GM23338 (cell line): ENCODE measurements around the gene UBE2D1. TPM values are rescaled to one million over a fixed set of nuclear protein-coding genes. Genes with fewer than 3 reads are reported as not detected.

ENCODE experiments used
- ATAC-seq: fragments of 200-7000 bp; cut with Tn5 transposase; 3 replicates; pipeline ENCODE4 v1.9.1; 2020
- DNase-seq: peaks from one replicate; pipeline ENCODE4 v3.0.0-alpha.2; 2015; ENCODE audit warnings: low spot score
- H2AFZ ChIP-seq: fragments of 200-600 bp; sonication (generic); 2 replicates; pipeline ENCODE4 v1.8.0; 2016; ENCODE audit warnings: antibody characterized with exemption, mild to moderate bottlenecking, moderate library complexity
- H3F3A ChIP-seq: fragments of 200-600 bp; sonication (generic); replicated peaks from 2 replicates; pipeline ENCODE4 v1.8.0; 2017; ENCODE audit warnings: antibody characterized with exemption, mixed run types, low read depth
- H3K27ac ChIP-seq: fragments of 200-600 bp; sonication (generic); 2 replicates; pipeline ENCODE4 v1.6.1; 2016; ENCODE audit warnings: low read depth
- H3K27me3 ChIP-seq: fragments of 200-600 bp; sonication (generic); 2 replicates; pipeline ENCODE4 v1.8.0; 2016; ENCODE audit warnings: mild to moderate bottlenecking, mixed run types, moderate library complexity; ENCODE audit not compliant: insufficient read depth
- H3K36me3 ChIP-seq: fragments of 200-600 bp; sonication (generic); 2 replicates; pipeline ENCODE4 v1.8.0; 2016; ENCODE audit warnings: mild to moderate bottlenecking; ENCODE audit not compliant: insufficient read depth
- H3K4me1 ChIP-seq: fragments of 200-600 bp; sonication (generic); 2 replicates; pipeline ENCODE4 v1.8.0; 2016; ENCODE audit warnings: mild to moderate bottlenecking, moderate library complexity; ENCODE audit not compliant: insufficient read depth
- H3K4me2 ChIP-seq: fragments of 200-600 bp; sonication (generic); 2 replicates; pipeline ENCODE4 v1.7.1; 2017; ENCODE audit warnings: mixed run types
- H3K4me3 ChIP-seq: fragments of 200-600 bp; sonication (generic); 2 replicates; pipeline ENCODE4 v1.6.1; 2016; ENCODE audit warnings: mixed run types
- H3K79me2 ChIP-seq: fragments of 200-600 bp; sonication (generic); replicated peaks from 2 replicates; pipeline ENCODE4 v1.8.0; 2017; ENCODE audit warnings: mild to moderate bottlenecking; ENCODE audit not compliant: insufficient read depth
- H3K9me2 ChIP-seq: fragments of 200-600 bp; sonication (generic); 2 replicates; pipeline ENCODE4 v1.8.0; 2017; ENCODE audit not compliant: insufficient read depth
- H4K20me1 ChIP-seq: fragments of 200-600 bp; sonication (generic); replicated peaks from 2 replicates; pipeline ENCODE4 v1.8.0; 2017; ENCODE audit warnings: mild to moderate bottlenecking; ENCODE audit not compliant: insufficient read depth
- H3K27ac Mint-ChIP-seq: 2 replicates; pipeline ENCODE4 v1.8.0; 2020; ENCODE audit warnings: inconsistent platforms, mild to moderate bottlenecking, moderate library complexity, mixed read lengths
- H3K27me3 Mint-ChIP-seq: 3 replicates; pipeline ENCODE4 v1.8.0; 2022; ENCODE audit warnings: low read depth, mild to moderate bottlenecking, moderate library complexity, mixed read lengths, inconsistent platforms; ENCODE audit not compliant: insufficient read depth, poor library complexity
- H3K36me3 Mint-ChIP-seq: 3 replicates; pipeline ENCODE4 v1.8.0; 2021; ENCODE audit warnings: low read depth, mild to moderate bottlenecking, inconsistent platforms, moderate library complexity, mixed read lengths
- H3K4me1 Mint-ChIP-seq: 3 replicates; pipeline ENCODE4 v1.8.0; 2020; ENCODE audit warnings: mild to moderate bottlenecking, inconsistent platforms, mixed read lengths
- H3K4me3 Mint-ChIP-seq: 3 replicates; pipeline ENCODE4 v1.8.0; 2021; ENCODE audit warnings: moderate library complexity, mild to moderate bottlenecking, inconsistent platforms, mixed read lengths
- H3K9me3 Mint-ChIP-seq: 3 replicates; pipeline ENCODE4 v1.8.0; 2020; ENCODE audit warnings: moderate library complexity, mild to moderate bottlenecking, inconsistent platforms, mixed read lengths
- CREB1 ChIP-seq: fragments of 250-450 bp; sonication (Bioruptor Pico); IDR thresholded peaks from 2 replicates; pipeline ENCODE4 v1.5.0; 2020; ENCODE audit warnings: low read depth, mild to moderate bottlenecking, moderate library complexity
- EZH2phosphoT487 ChIP-seq: fragments of 200-600 bp; sonication (generic); IDR thresholded peaks from one replicate; pipeline ENCODE4 v1.8.1; 2018; ENCODE audit warnings: antibody characterized with exemption; ENCODE audit not compliant: unreplicated experiment
- NANOG ChIP-seq: IDR thresholded peaks from 2 replicates; pipeline ENCODE4 v1.6.1; 2016; ENCODE audit warnings: antibody characterized with exemption, borderline replicate concordance
- POLR2AphosphoS5 ChIP-seq: IDR thresholded peaks from 2 replicates; pipeline ENCODE4 v1.6.1; 2016; ENCODE audit warnings: antibody characterized with exemption, low read depth
- STAT1 ChIP-seq: IDR thresholded peaks from one replicate; pipeline ENCODE4 v1.6.1; 2016; ENCODE audit warnings: antibody characterized with exemption; ENCODE audit not compliant: unreplicated experiment
- ZNF114 ChIP-seq: fragments of 250-450 bp; sonication (Bioruptor Pico); IDR thresholded peaks from 2 replicates; pipeline ENCODE4 v1.5.0; 2020; ENCODE audit warnings: mild to moderate bottlenecking, moderate library complexity
- ZNF462 ChIP-seq: fragments of 250-450 bp; sonication (Bioruptor Pico); IDR thresholded peaks from 2 replicates; pipeline ENCODE4 v1.5.0; 2020; ENCODE audit warnings: mild to moderate bottlenecking, moderate library complexity
- polyA plus RNA-seq: library from polyadenylated mRNA; unstranded; fragments of >200 nt; fragmentation: Nextera tagmentation; extraction: Ambion mirVana; gene quantifications from 2 replicates; pipeline ENCODE4 v1.2.1, GENCODE V29; 2016
- total RNA-seq: library from RNA; depleted of rRNA; stranded (reverse); fragments of >200 nt; shearing (Covaris generic); gene quantifications from 2 replicates; pipeline ENCODE4 v1.2.3, GENCODE V29; 2014
- TF ChIP-seq, protein P1 (sequence below): IDR thresholded peaks from one replicate; pipeline ENCODE4 v1.6.1; 2018; ENCODE audit warnings: antibody characterized with exemption; ENCODE audit not compliant: unreplicated experiment
- TF ChIP-seq, protein P2 (sequence below), 2 experiments: fragments of 200-600 bp in 1 of 2; sonication (generic) in 1 of 2; conservative IDR thresholded peaks; 2 replicates each; pipeline versions ENCODE4 v1.5.1 to v1.6.1; 2016 to 2017; ENCODE audit warnings: antibody characterized with exemption in 2 of 2, low read depth in 2 of 2, mild to moderate bottlenecking in 2 of 2, moderate library complexity in 1 of 2

Gene UBE2D1
- total and polyA plus RNA-seq, 2 experiments from 2014 or later, result 39.5 to 64.9 TPM

- H3K27me3 ChIP-seq, result no peaks in the 10 kb centered on the region
- H3F3A ChIP-seq, result no peaks in the 10 kb centered on the region
- Mint-ChIP-seq H3K4me3 (no peak overlapping the region), H3K9me3 (no peaks in the 10 kb centered on the region), H3K4me1 (no peaks in the 10 kb centered on the region), H3K27me3 (peaks cover 4% of the 10 kb centered on the region), H3K36me3 (peaks cover 61% of the 10 kb centered on the region), H3K27ac (no peak overlapping the region)
- no peak overlapping the region for H2AFZ ChIP-seq
- DNase-seq (no peak), ATAC-seq (no peak)
- H3K4me1 ChIP-seq, result no peaks in the 10 kb centered on the region
- peaks cover 33% of the 10 kb centered on the region for H3K36me3 ChIP-seq
- no peak for TF ChIP-seq STAT1
- no peak for TF ChIP-seq NANOG
- TF ChIP-seq POLR2AphosphoS5, result no peak
- TF ChIP-seq ZNF114 (CRISPR knock-in tag), result no peak
- TF ChIP-seq, protein P1, sequence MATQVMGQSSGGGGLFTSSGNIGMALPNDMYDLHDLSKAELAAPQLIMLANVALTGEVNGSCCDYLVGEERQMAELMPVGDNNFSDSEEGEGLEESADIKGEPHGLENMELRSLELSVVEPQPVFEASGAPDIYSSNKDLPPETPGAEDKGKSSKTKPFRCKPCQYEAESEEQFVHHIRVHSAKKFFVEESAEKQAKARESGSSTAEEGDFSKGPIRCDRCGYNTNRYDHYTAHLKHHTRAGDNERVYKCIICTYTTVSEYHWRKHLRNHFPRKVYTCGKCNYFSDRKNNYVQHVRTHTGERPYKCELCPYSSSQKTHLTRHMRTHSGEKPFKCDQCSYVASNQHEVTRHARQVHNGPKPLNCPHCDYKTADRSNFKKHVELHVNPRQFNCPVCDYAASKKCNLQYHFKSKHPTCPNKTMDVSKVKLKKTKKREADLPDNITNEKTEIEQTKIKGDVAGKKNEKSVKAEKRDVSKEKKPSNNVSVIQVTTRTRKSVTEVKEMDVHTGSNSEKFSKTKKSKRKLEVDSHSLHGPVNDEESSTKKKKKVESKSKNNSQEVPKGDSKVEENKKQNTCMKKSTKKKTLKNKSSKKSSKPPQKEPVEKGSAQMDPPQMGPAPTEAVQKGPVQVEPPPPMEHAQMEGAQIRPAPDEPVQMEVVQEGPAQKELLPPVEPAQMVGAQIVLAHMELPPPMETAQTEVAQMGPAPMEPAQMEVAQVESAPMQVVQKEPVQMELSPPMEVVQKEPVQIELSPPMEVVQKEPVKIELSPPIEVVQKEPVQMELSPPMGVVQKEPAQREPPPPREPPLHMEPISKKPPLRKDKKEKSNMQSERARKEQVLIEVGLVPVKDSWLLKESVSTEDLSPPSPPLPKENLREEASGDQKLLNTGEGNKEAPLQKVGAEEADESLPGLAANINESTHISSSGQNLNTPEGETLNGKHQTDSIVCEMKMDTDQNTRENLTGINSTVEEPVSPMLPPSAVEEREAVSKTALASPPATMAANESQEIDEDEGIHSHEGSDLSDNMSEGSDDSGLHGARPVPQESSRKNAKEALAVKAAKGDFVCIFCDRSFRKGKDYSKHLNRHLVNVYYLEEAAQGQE, result no peak
- TF ChIP-seq, protein P2, sequence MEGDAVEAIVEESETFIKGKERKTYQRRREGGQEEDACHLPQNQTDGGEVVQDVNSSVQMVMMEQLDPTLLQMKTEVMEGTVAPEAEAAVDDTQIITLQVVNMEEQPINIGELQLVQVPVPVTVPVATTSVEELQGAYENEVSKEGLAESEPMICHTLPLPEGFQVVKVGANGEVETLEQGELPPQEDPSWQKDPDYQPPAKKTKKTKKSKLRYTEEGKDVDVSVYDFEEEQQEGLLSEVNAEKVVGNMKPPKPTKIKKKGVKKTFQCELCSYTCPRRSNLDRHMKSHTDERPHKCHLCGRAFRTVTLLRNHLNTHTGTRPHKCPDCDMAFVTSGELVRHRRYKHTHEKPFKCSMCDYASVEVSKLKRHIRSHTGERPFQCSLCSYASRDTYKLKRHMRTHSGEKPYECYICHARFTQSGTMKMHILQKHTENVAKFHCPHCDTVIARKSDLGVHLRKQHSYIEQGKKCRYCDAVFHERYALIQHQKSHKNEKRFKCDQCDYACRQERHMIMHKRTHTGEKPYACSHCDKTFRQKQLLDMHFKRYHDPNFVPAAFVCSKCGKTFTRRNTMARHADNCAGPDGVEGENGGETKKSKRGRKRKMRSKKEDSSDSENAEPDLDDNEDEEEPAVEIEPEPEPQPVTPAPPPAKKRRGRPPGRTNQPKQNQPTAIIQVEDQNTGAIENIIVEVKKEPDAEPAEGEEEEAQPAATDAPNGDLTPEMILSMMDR (conservative IDR thresholded peaks at IDR 0.05; ENCODE audit: low read depth in 2 of 2), result no peak
- TF ChIP-seq EZH2phosphoT487, result no peak
- TF ChIP-seq ZNF462 (CRISPR knock-in tag), result no peak
- TF ChIP-seq CREB1, result no peak
- peaks cover 12% of the 10 kb centered on the region for H3K79me2 ChIP-seq
- H3K27ac ChIP-seq, result no peak overlapping the region
- peaks cover 6% of the 10 kb centered on the region for H4K20me1 ChIP-seq
- H3K4me3 ChIP-seq, result no peak overlapping the region
- no peak overlapping the region for H3K4me2 ChIP-seq
- no peaks in the 10 kb centered on the region for H3K9me2 ChIP-seq
Observed at GRCh38 chr10:58396057-58396456, 61.3 kb downstream of the UBE2D1 start.
